SK-N-SH treated with all-trans-retinoic acid at 6 μM for 48 hours (cell line): ENCODE results near the gene CCDC146.

Source experiments
- ZFP3 ChIP-seq: fragments of 250-450 bp; sonication (Bioruptor Pico); IDR thresholded peaks from 2 replicates; pipeline ENCODE4 v1.5.0; 2020; ENCODE audit warnings: mild to moderate bottlenecking, moderate library complexity
- ZNF565 ChIP-seq: fragments of 450-650 bp; formaldehyde crosslinking; conservative IDR thresholded peaks from 2 replicates; pipeline ENCODE4 v1.5.0; 2020; ENCODE audit warnings: low read depth, mild to moderate bottlenecking, moderate library complexity

DNA sequence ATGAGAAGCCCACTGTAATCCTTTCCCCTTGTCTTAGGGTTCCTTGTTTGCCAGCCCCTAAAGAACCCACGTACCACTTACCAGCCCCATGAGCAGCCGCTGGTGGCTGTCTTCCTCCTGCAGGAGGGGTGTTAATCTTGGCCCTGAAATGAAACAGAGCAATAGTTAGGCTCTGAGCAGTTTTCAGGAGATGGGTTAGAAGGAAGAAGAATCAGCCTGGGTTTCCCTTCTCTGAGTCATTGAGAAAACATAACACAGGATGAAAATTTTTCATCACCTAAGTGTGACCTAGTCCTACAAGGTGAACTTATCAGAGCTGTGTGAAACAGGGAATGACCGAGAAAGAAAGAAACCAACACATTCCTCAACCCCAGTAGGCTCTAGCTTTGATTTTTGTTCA is 203.7 kb downstream of the CCDC146 start:
- TF ChIP-seq ZFP3 (CRISPR knock-in tag) (no peak), ZNF565 (no peak)
